Astrocyte (in vitro differentiated cells and primary cell): ENCODE measurements around the gene DNAH2.

Experiments used
- EZH2 ChIP-seq: IDR thresholded peaks from 2 replicates; pipeline ENCODE4 v1.6.1; 2012; ENCODE audit warnings: mild to moderate bottlenecking, low read length, inconsistent platforms; ENCODE audit not compliant: insufficient read depth
- TF ChIP-seq, protein P1 (sequence below): IDR thresholded peaks from 2 replicates; pipeline ENCODE4 v1.5.1; 2011; ENCODE audit warnings: low read depth, mild to moderate bottlenecking, inconsistent platforms, low read length, moderate library complexity; ENCODE audit not compliant: insufficient read depth

DNA sequence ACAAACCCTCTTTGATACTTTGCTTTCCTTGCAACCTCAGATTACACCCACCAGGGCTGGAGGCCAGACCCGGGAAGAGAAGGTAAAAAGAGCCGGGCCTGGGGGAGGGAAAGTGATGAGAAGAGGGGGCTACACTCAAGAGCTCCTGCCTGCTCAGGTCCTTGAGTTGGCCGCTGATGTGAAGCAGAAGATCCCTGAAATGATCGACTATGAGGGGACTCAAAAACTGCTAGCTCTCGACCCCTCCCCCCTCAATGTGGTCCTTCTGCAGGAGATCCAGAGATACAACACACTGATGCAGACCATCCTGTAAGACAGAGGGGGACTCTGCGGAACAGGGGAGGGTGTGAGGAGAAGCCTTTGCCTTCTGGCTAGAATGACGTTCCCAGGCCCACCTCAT, 113.7 kb downstream of the DNAH2 start:
- TF ChIP-seq EZH2, result no peak
- TF ChIP-seq, protein P1, sequence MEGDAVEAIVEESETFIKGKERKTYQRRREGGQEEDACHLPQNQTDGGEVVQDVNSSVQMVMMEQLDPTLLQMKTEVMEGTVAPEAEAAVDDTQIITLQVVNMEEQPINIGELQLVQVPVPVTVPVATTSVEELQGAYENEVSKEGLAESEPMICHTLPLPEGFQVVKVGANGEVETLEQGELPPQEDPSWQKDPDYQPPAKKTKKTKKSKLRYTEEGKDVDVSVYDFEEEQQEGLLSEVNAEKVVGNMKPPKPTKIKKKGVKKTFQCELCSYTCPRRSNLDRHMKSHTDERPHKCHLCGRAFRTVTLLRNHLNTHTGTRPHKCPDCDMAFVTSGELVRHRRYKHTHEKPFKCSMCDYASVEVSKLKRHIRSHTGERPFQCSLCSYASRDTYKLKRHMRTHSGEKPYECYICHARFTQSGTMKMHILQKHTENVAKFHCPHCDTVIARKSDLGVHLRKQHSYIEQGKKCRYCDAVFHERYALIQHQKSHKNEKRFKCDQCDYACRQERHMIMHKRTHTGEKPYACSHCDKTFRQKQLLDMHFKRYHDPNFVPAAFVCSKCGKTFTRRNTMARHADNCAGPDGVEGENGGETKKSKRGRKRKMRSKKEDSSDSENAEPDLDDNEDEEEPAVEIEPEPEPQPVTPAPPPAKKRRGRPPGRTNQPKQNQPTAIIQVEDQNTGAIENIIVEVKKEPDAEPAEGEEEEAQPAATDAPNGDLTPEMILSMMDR, result no peak
